ENCODE data around the gene RTP2. TPM values are rescaled to one million over a fixed set of nuclear protein-coding genes. Genes with fewer than 3 reads are reported as not detected.

RTP2 gene
- total and polyA plus RNA-seq, 10 of the 15 experiments (the other 5 are each of a cell fraction or from before 2014, with no cell fraction given), result not detected

DNA sequence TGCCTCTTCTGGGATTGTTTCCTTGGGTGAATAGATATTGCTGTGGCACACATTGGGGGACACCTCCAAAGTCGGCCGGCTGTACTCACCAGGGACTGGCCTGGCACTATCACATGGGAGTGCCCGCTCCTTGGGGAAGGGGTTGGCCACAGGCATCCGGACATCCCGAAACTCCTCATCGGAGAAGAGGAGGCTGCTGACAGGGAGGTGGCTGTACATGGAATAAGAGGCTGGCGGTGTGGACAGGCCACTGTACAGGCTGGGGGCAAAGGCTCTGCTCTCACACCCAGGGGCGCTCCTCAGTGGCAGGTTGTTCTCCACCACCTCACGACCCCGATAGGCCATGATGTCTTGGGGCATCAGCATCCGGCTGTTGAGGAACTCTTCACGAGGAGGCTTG lies 27.2 kb upstream of the RTP2 start:
- TF ChIP-seq, protein P1, sequence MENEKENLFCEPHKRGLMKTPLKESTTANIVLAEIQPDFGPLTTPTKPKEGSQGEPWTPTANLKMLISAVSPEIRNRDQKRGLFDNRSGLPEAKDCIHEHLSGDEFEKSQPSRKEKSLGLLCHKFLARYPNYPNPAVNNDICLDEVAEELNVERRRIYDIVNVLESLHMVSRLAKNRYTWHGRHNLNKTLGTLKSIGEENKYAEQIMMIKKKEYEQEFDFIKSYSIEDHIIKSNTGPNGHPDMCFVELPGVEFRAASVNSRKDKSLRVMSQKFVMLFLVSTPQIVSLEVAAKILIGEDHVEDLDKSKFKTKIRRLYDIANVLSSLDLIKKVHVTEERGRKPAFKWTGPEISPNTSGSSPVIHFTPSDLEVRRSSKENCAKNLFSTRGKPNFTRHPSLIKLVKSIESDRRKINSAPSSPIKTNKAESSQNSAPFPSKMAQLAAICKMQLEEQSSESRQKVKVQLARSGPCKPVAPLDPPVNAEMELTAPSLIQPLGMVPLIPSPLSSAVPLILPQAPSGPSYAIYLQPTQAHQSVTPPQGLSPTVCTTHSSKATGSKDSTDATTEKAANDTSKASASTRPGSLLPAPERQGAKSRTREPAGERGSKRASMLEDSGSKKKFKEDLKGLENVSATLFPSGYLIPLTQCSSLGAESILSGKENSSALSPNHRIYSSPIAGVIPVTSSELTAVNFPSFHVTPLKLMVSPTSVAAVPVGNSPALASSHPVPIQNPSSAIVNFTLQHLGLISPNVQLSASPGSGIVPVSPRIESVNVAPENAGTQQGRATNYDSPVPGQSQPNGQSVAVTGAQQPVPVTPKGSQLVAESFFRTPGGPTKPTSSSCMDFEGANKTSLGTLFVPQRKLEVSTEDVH (IDR thresholded peaks at IDR 0.05; ENCODE audit: low read depth, partially characterized antibody), result no peak
- no peak for TF ChIP-seq PAX8 (IDR thresholded peaks at IDR 0.05)
- no peak for TF ChIP-seq JUNB (IDR thresholded peaks at IDR 0.05)
- TF ChIP-seq, protein P2, sequence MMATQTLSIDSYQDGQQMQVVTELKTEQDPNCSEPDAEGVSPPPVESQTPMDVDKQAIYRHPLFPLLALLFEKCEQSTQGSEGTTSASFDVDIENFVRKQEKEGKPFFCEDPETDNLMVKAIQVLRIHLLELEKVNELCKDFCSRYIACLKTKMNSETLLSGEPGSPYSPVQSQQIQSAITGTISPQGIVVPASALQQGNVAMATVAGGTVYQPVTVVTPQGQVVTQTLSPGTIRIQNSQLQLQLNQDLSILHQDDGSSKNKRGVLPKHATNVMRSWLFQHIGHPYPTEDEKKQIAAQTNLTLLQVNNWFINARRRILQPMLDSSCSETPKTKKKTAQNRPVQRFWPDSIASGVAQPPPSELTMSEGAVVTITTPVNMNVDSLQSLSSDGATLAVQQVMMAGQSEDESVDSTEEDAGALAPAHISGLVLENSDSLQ (IDR thresholded peaks at IDR 0.05), result no peak
- TF ChIP-seq, protein P3, sequence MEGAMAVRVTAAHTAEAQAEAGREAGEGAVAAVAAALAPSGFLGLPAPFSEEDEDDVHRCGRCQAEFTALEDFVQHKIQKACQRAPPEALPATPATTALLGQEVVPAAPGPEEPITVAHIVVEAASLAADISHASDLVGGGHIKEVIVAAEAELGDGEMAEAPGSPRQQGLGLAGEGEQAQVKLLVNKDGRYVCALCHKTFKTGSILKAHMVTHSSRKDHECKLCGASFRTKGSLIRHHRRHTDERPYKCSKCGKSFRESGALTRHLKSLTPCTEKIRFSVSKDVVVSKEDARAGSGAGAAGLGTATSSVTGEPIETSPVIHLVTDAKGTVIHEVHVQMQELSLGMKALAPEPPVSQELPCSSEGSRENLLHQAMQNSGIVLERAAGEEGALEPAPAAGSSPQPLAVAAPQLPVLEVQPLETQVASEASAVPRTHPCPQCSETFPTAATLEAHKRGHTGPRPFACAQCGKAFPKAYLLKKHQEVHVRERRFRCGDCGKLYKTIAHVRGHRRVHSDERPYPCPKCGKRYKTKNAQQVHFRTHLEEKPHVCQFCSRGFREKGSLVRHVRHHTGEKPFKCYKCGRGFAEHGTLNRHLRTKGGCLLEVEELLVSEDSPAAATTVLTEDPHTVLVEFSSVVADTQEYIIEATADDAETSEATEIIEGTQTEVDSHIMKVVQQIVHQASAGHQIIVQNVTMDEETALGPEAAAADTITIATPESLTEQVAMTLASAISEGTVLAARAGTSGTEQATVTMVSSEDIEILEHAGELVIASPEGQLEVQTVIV (IDR thresholded peaks at IDR 0.05; ENCODE audit: borderline replicate concordance, partially characterized antibody), result no peak
- no peak overlapping the region for H3K9ac ChIP-seq (ENCODE audit: control insufficient read depth, insufficient read depth, low read length)
- intact Hi-C loops (cut with micrococcal nuclease; ENCODE audit: unreplicated experiment) (no loop called here), in situ Hi-C loops (cut with MboI) (no loop called here)
- no peaks in the 10 kb centered on the region for H3K9me3 ChIP-seq (replicated peaks; ENCODE audit: control insufficient read depth, insufficient read depth, low read length)
- ChIA-PET CTCF (interaction anchor here (1.0 to 3.0 kb wide), 4 partner anchors 10 to 1225 kb away, joined by 3 to 35 read pairs (median 4); no protein-coding TSS in a partner anchor), POLR2A (no interaction called here), SMC1A (ENCODE audit: uncharacterized antibody, unreplicated experiment) (no interaction called here), RAD21 (ENCODE audit: unreplicated experiment) (interaction anchor here (1.2 kb wide), 1 partner anchor 11 kb away, joined by 3 read pairs; no protein-coding TSS in a partner anchor)
- no peak overlapping the region for H2AFZ ChIP-seq (ENCODE audit: control insufficient read depth, low read depth, low read length)
- no peaks in the 10 kb centered on the region; a peak in 1 of 4 replicates for H3K36me3 ChIP-seq (ENCODE audit: control insufficient read depth in 2 of 2, insufficient read depth in 2 of 2, low read length in 1 of 2)
- H3K27me3 ChIP-seq (replicated peaks in 1 of 2; ENCODE audit: control insufficient read depth in 2 of 2, insufficient read depth in 2 of 2, low read length in 1 of 2), result peaks cover 0 to 3% of the 10 kb centered on the region in 2 experiments; a peak in 3 of 4 replicates
- H3K4me2 ChIP-seq (ENCODE audit: control insufficient read depth, insufficient read depth), result no peak overlapping the region
- no peak overlapping the region for H3K4me3 ChIP-seq
- no TSS peak for BruUV-seq (replicated peaks)
- FAIRE-seq, result no peak
- no peaks in the 10 kb centered on the region for H4K20me1 ChIP-seq (ENCODE audit: control insufficient read depth, insufficient read depth)
- no peak for DNase-seq (ENCODE audit: low read depth, low spot score)
- no peaks in the 10 kb centered on the region for H3K4me1 ChIP-seq (ENCODE audit: control insufficient read depth, insufficient read depth, low read length)
- no peak for ATAC-seq
- no peak overlapping the region for H3K27ac ChIP-seq (ENCODE audit: control insufficient read depth, insufficient read depth)
- 49% methylated on average over 12 of the region's 12 CpGs for WGBS (ENCODE audit: insufficient coverage, insufficient replicate concordance, low lambda C conversion rate, missing lambda C conversion rate)
- H3K79me2 ChIP-seq (ENCODE audit: control insufficient read depth, insufficient read depth, low read length), result no peaks in the 10 kb centered on the region

All from GM12878 (cell line).